Heart left ventricle (tissue), 13 donors: ENCODE measurements around the gene HTR4.

ENCODE experiments used
- CTCF ChIP-seq, 12 donors: fragments of 200-600 bp; sonication (generic) in 4 of 12; IDR thresholded peaks; one replicate each; pipeline versions ENCODE4 v1.5.0 to v1.8.0; 2018 to 2022; ENCODE audit warnings: antibody characterized with exemption in 12 of 12, mild to moderate bottlenecking in 5 of 12
- POLR2A ChIP-seq, 2 donors: fragments of 450-650 bp; IDR thresholded peaks; one replicate each; pipeline ENCODE4 v1.6.1; 2017; ENCODE audit warnings: antibody characterized with exemption in 2 of 2, mild to moderate bottlenecking in 2 of 2, moderate library complexity in 2 of 2
- donor health status: ischemic (EF 13 %, LVEDD 7.1; RV severe dilation, severe dysfunction).
- donor health status: DM: no; HTN: yes; CAD: no.
- donor health status: DM: no; HTN: no; CAD: no.
- donor health status: ischemic (EF 25% LVEDD 6.9; RV normal size, moderate dysfunction).
- donor health status: ischemic (EF 25% LVEDD 5.7; RV mildly dilated, moderate dysfunction).
- donor health status: ischemic (EF 35%, LVEDD 5.7; RV mildly dilated, moderate dysfunction).
- donor health status: nonischemic (EF 11% LVEDD 7.7; RV severe dilation, severe dysfunction).
- donor health status: DM: yes; HTN: yes; CAD: no.
- donor health status: PGD.
- donor health status: ischemic (EF 29% LVEDD 5.4; RV normal size, mild dysfunction).
- donor health status: nonischemic (EF 23%, LVEDD 6.1; RV moderate dilation, normal function).

- TF ChIP-seq CTCF (IDR thresholded peaks at IDR 0.05) (no peak), POLR2A (IDR thresholded peaks at IDR 0.05) (no peak)
Observed at GRCh38 chr5:148584103-148584502, 70.2 kb downstream of the HTR4 start.
